G401 (cell line): Measurements from ENCODE around the gene ACTR3C. TPM values are rescaled to one million over a fixed set of nuclear protein-coding genes. Genes with fewer than 3 reads are reported as not detected.

Experiments
- DNase-seq: peaks from one replicate; pipeline ENCODE4 v3.0.0-alpha.2; 2015; ENCODE audit warnings: low spot score
- in situ Hi-C: cut with HindIII; loops from 2 replicates; pipeline ENCODE4 v1.10.0; 2016; ENCODE audit warnings: low sequenced_read_pairs, mixed read lengths
- total RNA-seq: library from RNA; depleted of rRNA; stranded (reverse); fragments of >200 nt; shearing (Covaris generic); gene quantifications from 2 replicates; pipeline ENCODE4 v1.2.3, GENCODE V29; 2014

ACTR3C gene
- total RNA-seq, 1 experiment from 2014 or later = 0.68 TPM

- DNase-seq = no peak
- in situ Hi-C loops = no loop called here
These were observed 37.2 kb upstream of the ACTR3C start for GRCh38 chr7:150360363-150361058.

GRCh38 chr7:150359622-150360362, 36.4 kb upstream of the ACTR3C start:
- no peak for DNase-seq
- in situ Hi-C loops = no loop called here

- in situ Hi-C loops = no loop called here
- no peak for DNase-seq
These were observed 35.8 kb upstream of the ACTR3C start for GRCh38 chr7:150358988-150359621.

- in situ Hi-C loops = no loop called here
- no peak for DNase-seq
These were observed 35.1 kb upstream of the ACTR3C start for GRCh38 chr7:150358433-150358832.

DNA sequence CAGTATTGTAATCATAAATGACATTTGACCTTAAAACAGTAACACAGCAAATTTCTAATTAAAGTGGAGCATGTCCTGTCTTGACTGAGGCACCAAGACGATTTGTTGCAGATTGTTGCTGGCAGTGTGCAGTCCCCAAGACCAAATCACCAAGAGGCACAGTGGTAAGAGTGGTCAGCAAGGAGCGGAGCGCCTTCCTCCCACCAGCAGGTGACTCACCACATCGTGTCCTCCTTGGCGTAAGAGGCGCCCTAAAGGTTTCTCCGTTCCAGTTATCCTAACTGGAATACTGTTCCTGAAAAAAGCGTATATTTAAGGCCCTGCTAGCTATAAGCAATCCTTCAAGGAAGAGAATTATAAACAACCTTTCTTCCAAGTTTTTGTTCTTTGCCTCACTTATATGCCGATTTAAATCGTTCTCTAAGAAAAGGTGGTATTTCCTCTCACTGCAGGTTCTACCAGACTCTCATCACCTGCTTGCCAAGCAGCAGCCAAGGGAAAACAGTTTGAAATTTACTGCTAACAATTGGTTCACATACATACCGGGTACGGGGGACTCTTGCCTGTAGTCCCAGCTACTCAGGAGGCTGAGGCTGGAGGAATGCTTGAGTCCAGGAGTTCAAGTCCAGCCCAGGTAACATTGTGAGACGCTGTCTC, 34.6 kb upstream of the ACTR3C start:
- in situ Hi-C loops = no loop called here
- DNase-seq = peak; percentile 41

GRCh38 chr7:150357270-150357669, 33.9 kb upstream of the ACTR3C start:
- in situ Hi-C loops = no loop called here
- no peak for DNase-seq

- in situ Hi-C loops = no loop called here
- peak; percentile 45 for DNase-seq
These were observed 33.0 kb upstream of the ACTR3C start for GRCh38 chr7:150356265-150356897.

DNA sequence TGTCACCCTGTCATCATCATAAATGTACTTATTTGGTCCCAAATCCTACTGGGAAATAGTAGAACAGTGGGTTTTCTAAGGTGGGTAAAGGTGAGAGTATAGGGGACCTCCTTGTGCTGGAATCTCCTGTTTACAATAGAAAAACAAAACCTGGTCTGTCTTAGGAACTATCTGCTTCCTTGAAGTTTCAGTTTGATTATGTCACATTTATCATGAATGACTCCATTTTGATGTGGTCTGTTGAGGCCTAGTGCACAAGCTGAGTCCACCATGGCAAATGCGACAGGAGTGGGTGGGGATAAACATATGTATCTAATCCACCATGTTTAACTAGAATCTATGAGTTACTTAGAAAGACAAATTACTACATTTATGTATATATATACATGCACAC, 32.3 kb upstream of the ACTR3C start:
- DNase-seq = no peak
- in situ Hi-C loops = no loop called here

- in situ Hi-C loops = no loop called here
- DNase-seq = no peak
These were observed 28.3 kb upstream of the ACTR3C start for GRCh38 chr7:150351587-150352194.

GRCh38 chr7:150346922-150347321, 23.6 kb upstream of the ACTR3C start:
- in situ Hi-C loops = no loop called here
- DNase-seq = no peak

DNA sequence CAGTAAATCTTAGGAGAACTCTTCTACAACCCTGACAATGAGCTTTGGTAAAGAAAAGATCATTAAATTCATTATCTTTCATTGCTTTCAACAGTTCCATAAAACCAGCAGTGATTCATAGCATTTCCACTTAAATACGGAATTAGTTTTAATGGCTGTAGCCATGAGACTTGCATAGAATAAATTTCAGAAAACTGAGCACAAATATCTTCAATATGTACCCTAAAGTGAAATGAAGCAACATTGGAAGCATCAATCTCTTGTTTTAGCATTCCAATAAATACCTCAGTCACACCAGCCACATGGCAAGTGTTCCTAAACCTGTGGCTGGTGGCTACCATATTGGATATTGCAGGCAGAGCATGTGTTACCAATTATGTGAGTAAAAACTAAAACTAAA, 21.7 kb upstream of the ACTR3C start:
- in situ Hi-C loops = no loop called here

DNA sequence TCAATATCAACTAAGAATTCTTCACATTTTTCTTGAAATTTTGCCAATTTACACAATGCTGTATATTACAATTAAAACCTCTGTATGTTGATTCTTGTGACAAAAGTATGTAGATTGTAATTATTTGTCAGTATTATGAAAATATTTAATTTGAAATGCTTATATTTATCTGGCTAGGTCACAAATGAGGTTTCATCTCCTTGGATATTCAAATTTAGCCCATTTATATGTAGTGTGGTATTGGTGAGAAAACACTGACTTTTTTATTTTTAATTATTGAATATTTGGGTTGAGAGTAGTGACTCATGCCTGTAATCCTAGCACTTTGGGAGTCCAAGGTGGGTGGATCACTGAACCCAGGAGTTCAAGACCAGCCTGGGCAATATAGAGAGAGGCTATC, 21.0 kb upstream of the ACTR3C start:
- in situ Hi-C loops = no loop called here
- DNase-seq = no peak

More for the DNA sequence above, 21.7 kb upstream of the ACTR3C start:
- no peak for DNase-seq

DNA sequence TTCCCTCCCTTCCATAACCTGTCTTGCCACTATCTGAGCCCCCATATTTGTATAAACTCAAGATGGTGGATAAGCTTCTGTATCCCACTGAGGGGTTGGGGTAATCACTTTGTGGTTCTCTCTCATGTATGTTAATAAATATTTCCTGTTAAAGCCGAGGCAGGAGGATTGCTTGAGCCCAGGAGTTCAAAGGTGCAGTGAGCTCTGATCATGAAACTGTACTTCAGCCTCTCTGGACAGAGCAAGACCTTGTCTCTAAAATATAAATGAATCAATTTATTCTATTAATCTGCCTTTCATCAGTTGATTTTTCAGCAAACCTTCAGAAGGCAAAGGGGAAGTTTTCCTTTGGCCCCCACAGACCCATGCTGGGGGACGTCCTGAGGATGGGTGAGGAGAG, 19.9 kb upstream of the ACTR3C start:
- in situ Hi-C loops = no loop called here

GRCh38 chr7:150342121-150342408, 18.7 kb upstream of the ACTR3C start:
- DNase-seq = no peak
- in situ Hi-C loops = no loop called here

More for the DNA sequence above, 19.9 kb upstream of the ACTR3C start:
- DNase-seq = no peak

DNA sequence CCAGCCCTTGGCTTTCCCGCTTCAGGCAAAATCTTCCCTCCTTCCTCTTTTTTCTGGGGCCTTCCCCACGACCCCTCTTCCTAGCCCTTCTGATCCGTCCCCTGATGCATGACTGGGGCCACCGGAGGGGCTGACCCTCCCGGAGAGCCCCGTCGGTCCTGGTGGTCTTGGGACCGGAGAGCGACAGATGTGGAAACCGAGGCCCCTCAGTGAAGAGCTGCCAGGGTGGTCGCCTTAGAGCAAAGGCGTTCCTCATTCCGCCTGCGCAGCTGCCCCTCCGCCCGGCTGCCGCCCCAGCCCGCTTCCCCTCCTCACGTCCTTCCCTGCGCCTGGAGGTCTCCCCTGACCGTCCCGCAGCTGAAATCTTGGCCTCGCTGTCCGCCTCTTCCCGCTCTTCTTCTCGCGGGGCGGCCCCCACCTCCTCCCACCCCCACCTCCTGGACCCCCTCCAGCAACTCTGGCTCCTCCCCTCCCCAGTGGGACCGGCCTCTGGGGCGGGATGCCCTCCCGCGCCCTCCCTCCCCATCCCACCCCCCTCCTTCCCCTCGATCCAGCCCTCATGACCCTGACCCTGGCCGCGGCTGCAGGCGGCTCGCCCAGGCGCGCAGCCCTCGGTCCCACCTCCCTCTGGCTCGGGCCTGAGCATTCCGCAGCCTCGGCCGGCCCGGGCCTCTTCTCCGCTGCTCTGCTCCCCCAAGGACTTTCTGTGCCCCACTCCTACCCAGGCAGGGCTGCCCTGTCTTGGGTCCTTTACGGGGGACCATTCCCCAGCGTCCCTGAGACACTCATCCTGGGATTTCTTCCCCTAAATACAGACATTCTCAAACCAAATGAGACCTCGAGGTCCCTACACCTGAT, 18.1 kb upstream of the ACTR3C start, which contains the start of gene RARRES2:
TSS of gene RARRES2 (minus strand) at position 367 of the 858 bp plus-strand sequence. CDS start 1,020 bp downstream, outside the sequence.
- DNase-seq = no peak
- in situ Hi-C loops = no loop called here

GRCh38 chr7:150340875-150341262, 17.5 kb upstream of the ACTR3C start:
- in situ Hi-C loops = no loop called here
- no peak for DNase-seq

GRCh38 chr7:150340024-150340749, 16.8 kb upstream of the ACTR3C start:
- in situ Hi-C loops = no loop called here
- DNase-seq = no peak

GRCh38 chr7:150339409-150339809, 16.1 kb upstream of the ACTR3C start:
- DNase-seq = no peak
- in situ Hi-C loops = no loop called here
